ENCODE data around the gene TTYH3.

TTYH3 gene

DNA sequence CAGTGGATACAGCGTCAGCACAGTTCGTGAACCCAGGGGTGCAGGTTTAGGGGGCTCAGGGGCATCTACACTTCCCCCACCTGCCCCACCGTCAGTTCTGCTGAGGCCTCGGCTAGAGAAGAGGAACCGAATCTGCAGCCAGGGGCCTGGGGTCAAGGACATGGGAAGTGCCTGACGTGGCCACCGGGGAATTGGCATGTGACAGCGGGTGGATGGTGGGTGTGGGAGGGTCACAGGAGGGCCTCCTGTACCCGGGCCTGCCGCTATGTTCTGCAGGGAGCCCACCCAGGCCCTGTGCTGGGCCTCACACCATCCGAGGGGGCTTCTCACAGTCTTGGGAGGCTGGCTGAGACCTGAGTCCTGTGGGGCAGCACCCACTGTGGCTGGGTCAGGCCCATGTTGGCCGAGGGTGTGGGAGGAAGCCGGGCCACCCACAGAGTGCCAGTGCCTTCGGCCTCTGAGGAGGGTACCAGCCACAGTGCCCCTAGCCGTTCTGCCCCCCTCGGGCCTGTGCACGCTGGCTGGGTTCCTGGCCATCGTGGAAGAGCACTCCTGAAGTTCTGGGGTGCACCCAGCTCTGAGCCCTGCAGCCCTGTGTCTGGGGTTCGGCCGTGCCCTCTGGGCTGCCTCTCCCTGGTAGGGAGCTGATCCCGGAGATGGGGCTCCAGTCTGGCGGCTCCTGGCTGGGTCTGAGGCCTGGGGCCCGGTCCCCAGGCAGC lies 5.9 kb downstream of the TTYH3 start:
- Histone ChIP-seq H3K4me1 (peaks cover 26% of the 10 kb centered on the region), H3K4me2 (ENCODE audit: low read length) (no peak overlapping the region), H3K9me3 (ENCODE audit: control insufficient read depth, low read length) (no peaks in the 10 kb centered on the region), H3K9ac (no peak overlapping the region), H3K27me3 (ENCODE audit: control insufficient read depth, insufficient read depth, low read length) (no peaks in the 10 kb centered on the region), H3K27ac (no peak overlapping the region), H2AFZ (no peak overlapping the region), H3K36me3 (ENCODE audit: control insufficient read depth, insufficient read depth, low read length) (no peaks in the 10 kb centered on the region), H3K79me2 (peaks cover 45% of the 10 kb centered on the region), H3K4me3 (ENCODE audit: low read depth, low read length) (no peak overlapping the region)
- TF ChIP-seq, protein P1, sequence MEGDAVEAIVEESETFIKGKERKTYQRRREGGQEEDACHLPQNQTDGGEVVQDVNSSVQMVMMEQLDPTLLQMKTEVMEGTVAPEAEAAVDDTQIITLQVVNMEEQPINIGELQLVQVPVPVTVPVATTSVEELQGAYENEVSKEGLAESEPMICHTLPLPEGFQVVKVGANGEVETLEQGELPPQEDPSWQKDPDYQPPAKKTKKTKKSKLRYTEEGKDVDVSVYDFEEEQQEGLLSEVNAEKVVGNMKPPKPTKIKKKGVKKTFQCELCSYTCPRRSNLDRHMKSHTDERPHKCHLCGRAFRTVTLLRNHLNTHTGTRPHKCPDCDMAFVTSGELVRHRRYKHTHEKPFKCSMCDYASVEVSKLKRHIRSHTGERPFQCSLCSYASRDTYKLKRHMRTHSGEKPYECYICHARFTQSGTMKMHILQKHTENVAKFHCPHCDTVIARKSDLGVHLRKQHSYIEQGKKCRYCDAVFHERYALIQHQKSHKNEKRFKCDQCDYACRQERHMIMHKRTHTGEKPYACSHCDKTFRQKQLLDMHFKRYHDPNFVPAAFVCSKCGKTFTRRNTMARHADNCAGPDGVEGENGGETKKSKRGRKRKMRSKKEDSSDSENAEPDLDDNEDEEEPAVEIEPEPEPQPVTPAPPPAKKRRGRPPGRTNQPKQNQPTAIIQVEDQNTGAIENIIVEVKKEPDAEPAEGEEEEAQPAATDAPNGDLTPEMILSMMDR (IDR thresholded peaks at IDR 0.05) = no peak

DNA sequence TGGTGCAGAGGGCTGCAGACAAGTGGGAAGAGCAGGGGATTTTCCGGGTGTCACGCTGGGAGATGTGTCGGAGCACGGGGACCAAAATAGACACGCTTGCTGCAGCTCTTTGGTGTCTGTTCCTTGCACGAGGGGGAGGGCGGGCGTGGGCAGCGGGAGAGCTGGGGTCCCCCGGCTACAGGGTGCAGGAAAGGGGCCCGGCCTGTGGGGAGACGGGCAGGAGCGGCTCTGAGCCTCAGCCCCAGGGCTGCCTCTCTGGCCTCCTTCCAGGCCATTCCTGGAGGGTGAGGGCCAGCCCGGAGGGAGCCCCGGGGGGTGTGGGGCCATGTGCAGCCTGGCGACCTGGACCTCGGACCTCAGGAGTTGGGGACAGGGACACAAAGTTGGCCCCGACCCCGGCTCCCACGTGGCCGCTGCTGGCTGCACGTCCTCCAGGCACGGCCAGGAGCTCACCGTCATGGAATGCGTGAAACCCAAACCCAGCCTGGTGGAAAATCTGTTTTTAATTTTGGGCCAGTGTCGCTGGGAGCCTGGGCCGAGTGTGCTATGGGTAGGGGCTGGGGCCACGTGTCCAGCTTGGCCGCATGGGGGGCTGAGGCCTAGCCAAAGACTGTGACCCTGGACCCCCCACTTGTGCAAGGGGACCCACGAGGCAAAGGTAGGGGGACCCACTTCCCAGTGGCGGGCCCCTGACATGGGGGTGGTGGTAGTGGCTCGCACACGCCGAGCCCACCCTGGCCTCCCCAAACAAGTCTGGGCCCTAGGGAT lies 6.6 kb downstream of the TTYH3 start:
- no peaks in the 10 kb centered on the region for H3K27me3 ChIP-seq (ENCODE audit: control insufficient read depth, insufficient read depth, low read length)
- no peak overlapping the region for H3K9ac ChIP-seq
- no peak overlapping the region for H3K4me2 ChIP-seq (ENCODE audit: low read length)
- H3K9me3 ChIP-seq (ENCODE audit: control insufficient read depth, low read length) = no peaks in the 10 kb centered on the region
- no peak overlapping the region for H3K4me3 ChIP-seq (ENCODE audit: low read depth, low read length)
- H3K27ac ChIP-seq = no peak overlapping the region
- TF ChIP-seq, protein P1 (IDR thresholded peaks at IDR 0.05) = no peak
- H3K4me1 ChIP-seq = peaks cover 26% of the 10 kb centered on the region
- H3K79me2 ChIP-seq = peaks cover 37% of the 10 kb centered on the region
- H3K36me3 ChIP-seq (ENCODE audit: control insufficient read depth, insufficient read depth, low read length) = no peaks in the 10 kb centered on the region
- no peak overlapping the region for H2AFZ ChIP-seq

DNA sequence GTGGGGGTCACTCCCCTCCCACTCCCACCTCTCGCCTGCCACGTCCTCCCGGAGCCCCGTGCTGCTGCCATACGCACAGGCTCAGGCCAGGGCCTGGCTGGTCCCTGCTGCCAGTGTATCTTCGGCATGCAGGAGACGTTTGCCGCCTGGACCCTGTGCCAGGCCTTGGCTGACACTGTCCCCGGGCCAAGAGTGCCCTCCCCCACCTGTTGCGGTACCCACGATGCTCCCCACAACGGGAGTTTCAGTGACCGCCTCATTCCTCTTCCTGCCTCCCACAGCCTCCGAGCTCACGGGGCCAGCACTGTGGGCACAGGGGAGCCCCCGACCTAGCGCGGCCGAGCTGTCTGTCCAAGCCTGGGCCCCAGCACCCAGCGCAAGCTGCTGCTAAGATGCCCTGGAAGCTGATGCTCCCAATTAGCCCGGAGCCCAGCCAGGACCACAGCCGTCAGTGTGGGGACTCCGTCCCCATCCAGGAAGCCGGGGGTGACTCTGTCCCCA lies 7.4 kb downstream of the TTYH3 start:
- Histone ChIP-seq H3K79me2 (peaks cover 31% of the 10 kb centered on the region), H3K36me3 (ENCODE audit: control insufficient read depth, insufficient read depth, low read length) (no peaks in the 10 kb centered on the region), H3K4me1 (peaks cover 22% of the 10 kb centered on the region), H3K27ac (no peak overlapping the region), H3K4me3 (ENCODE audit: low read depth, low read length) (no peak overlapping the region), H3K4me2 (ENCODE audit: low read length) (no peak overlapping the region), H3K9ac (no peak overlapping the region), H2AFZ (no peak overlapping the region), H3K9me3 (ENCODE audit: control insufficient read depth, low read length) (no peaks in the 10 kb centered on the region), H3K27me3 (ENCODE audit: control insufficient read depth, insufficient read depth, low read length) (no peaks in the 10 kb centered on the region)
- TF ChIP-seq, protein P1 (IDR thresholded peaks at IDR 0.05) = no peak

DNA sequence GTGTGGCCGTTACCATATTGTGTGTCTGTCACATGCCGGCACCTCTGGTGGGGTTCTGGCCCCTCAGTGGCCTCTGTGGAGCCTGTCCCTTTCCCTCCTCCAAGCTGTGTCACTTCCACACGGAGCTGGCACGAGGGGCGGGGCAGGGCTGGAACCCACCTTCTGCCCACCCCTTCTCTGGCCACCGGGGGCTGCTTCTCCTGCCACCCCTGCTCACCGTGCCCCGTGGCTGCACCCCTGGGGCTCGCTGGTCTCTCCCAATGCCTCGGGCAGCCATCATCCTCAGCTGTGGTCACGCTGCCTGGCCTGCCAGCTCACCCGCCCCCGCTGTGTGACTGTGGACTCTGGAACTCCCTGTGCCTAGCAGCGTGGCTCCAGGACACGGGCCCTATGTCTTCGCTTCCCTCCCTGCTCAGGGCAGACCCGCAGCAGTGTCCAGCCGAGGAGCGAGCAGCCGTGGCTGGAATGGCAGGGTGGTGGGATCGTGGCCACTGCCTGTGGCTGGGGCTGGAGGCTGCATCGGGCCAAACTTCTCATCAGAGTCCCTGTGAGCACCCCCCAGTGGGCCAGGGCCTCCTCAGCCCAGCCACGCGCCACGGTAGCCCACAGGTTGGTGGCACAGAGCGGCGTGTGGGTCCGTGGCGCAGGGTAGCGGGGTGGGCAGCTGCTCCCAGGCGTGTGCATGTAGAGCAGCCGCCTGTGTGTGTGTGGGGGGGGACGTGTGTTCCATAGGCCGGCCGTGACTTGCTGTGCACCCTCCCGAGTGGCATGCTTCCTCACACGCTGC lies 8.1 kb downstream of the TTYH3 start:
- Histone ChIP-seq H3K79me2 (peaks cover 24% of the 10 kb centered on the region), H3K27ac (no peak overlapping the region), H3K4me2 (ENCODE audit: low read length) (no peak overlapping the region), H3K4me3 (ENCODE audit: low read depth, low read length) (no peak overlapping the region), H3K4me1 (peaks cover 22% of the 10 kb centered on the region), H3K27me3 (ENCODE audit: control insufficient read depth, insufficient read depth, low read length) (no peaks in the 10 kb centered on the region), H3K9ac (no peak overlapping the region), H2AFZ (no peak overlapping the region), H3K9me3 (ENCODE audit: control insufficient read depth, low read length) (no peaks in the 10 kb centered on the region), H3K36me3 (ENCODE audit: control insufficient read depth, insufficient read depth, low read length) (no peaks in the 10 kb centered on the region)
- TF ChIP-seq, protein P1 (IDR thresholded peaks at IDR 0.05) = no peak
